ENCODE results near the gene TUBA8. TPM values are rescaled to one million over a fixed set of nuclear protein-coding genes. Genes with fewer than 3 reads are reported as not detected.
A peak's percentile ranks its signal among the peaks of the same experiment; 100 is the strongest.

TUBA8 gene
- total and polyA plus RNA-seq, 2 donors (not counting 3 experiments of a cell fraction or from before 2014, with no cell fraction given) = 6.9 to 8.9 TPM

GRCh38 chr22:18077639-18078328, 32.8 kb upstream of the TUBA8 start, which contains the start of gene PEX26:
Gene PEX26, plus strand, starts transcription at chr22:18077990. Its CDS starts 387 bp downstream, at chr22:18078377.
- peaks cover 37% of the 10 kb centered on the region for H3K79me2 ChIP-seq (ENCODE audit: control insufficient read depth, insufficient read depth, low read length)
- H3K27ac ChIP-seq (ENCODE audit: insufficient read depth, low read depth, low read length) = peak within 1 kb of the TSS; percentile 56
- intact Hi-C loops (cut with micrococcal nuclease) (loop anchor here (2.0 to 10.0 kb wide), 4 partner anchors 53 to 519 kb away; partner anchors contain the start of genes BCL2L13 and MICAL3), dilution Hi-C loops (cut with MboI; ENCODE audit: extremely low pct_ligation_motif_present, low sequenced_read_pairs) (no loop called here)
- DNase-seq (ENCODE audit: low read depth, low spot score) (peak; percentile 93), FAIRE-seq (peak; percentile 93)
- no peaks in the 10 kb centered on the region for H3K27me3 ChIP-seq (ENCODE audit: control insufficient read depth in 2 of 2, insufficient read depth in 2 of 2, low read length in 2 of 2)
- H3K4me2 ChIP-seq (ENCODE audit: insufficient read depth, low read length) = peak within 1 kb of the TSS; percentile 98
- H3K9me3 ChIP-seq (replicated peaks; ENCODE audit: control insufficient read depth, insufficient read depth, low read length) = no peaks in the 10 kb centered on the region
- peak within 1 kb of the TSS; percentile 83 to 90 (median 86) for H3K4me3 ChIP-seq (replicated peaks in 1 of 3; ENCODE audit: insufficient read depth in 1 of 3, low read depth in 1 of 3, low read length in 3 of 3)
- no TSS peak for BruUV-seq (replicated peaks)
- peaks cover 21% of the 10 kb centered on the region for H3K4me1 ChIP-seq (ENCODE audit: control insufficient read depth, extremely low read depth, insufficient read depth, low read length)
- H3K36me3 ChIP-seq (ENCODE audit: control insufficient read depth in 2 of 2, extremely low read depth in 1 of 2, insufficient read depth in 2 of 2, low read length in 2 of 2) = peaks cover 3 to 8% of the 10 kb centered on the region in 2 experiments
- ChIA-PET POLR2A (interaction anchor here (0.5 kb wide), 1 partner anchor 56 kb away, joined by 3 read pairs; no protein-coding TSS in a partner anchor), CTCF (interaction anchor here (0.6 to 8.5 kb wide), 18 partner anchors 12 to 519 kb away, joined by 3 to 385 read pairs (median 3); partner anchors contain the start of gene USP18)
- no peaks in the 10 kb centered on the region for H3K9me1 ChIP-seq (replicated peaks; ENCODE audit: control insufficient read depth, extremely low read depth, insufficient read depth, low read length)
- no peaks in the 10 kb centered on the region for H4K20me1 ChIP-seq (replicated peaks; ENCODE audit: control insufficient read depth, extremely low read depth, insufficient read depth, low read length)
- TF ChIP-seq FOS (IDR thresholded peaks at IDR 0.05; ENCODE audit: borderline replicate concordance, insufficient read depth, low read length) = no peak
- peak; percentile 22 for TF ChIP-seq POLR2AphosphoS5 (IDR thresholded peaks at IDR 0.05; ENCODE audit: insufficient read depth, low read depth, low read length)
- TF ChIP-seq MAX (IDR thresholded peaks at IDR 0.05; ENCODE audit: insufficient read depth, insufficient read length) = peak; percentile 13
- H2AFZ ChIP-seq (ENCODE audit: low read depth, low read length) = peak within 1 kb of the TSS; percentile 95
- peak within 1 kb of the TSS; percentile 92 for H3K9ac ChIP-seq (replicated peaks; ENCODE audit: extremely low read depth, insufficient read depth, low read length)

GRCh38 chr22:18078329-18079041, 32.1 kb upstream of the TUBA8 start:
- Histone ChIP-seq H2AFZ (ENCODE audit: low read depth, low read length) (peak overlapping the region; percentile 95), H3K4me1 (ENCODE audit: control insufficient read depth, extremely low read depth, insufficient read depth, low read length) (peaks cover 21% of the 10 kb centered on the region), H4K20me1 (replicated peaks; ENCODE audit: control insufficient read depth, extremely low read depth, insufficient read depth, low read length) (no peaks in the 10 kb centered on the region), H3K79me2 (ENCODE audit: control insufficient read depth, insufficient read depth, low read length) (peaks cover 41% of the 10 kb centered on the region), H3K27me3 (ENCODE audit: control insufficient read depth in 2 of 2, insufficient read depth in 2 of 2, low read length in 2 of 2) (no peaks in the 10 kb centered on the region), H3K4me2 (ENCODE audit: insufficient read depth, low read length) (peak overlapping the region; percentile 98), H3K27ac (ENCODE audit: insufficient read depth, low read depth, low read length) (peak overlapping the region; percentile 56), H3K9ac (replicated peaks; ENCODE audit: extremely low read depth, insufficient read depth, low read length) (peak overlapping the region; percentile 92), H3K4me3 (replicated peaks in 1 of 3; ENCODE audit: insufficient read depth in 1 of 3, low read depth in 1 of 3, low read length in 3 of 3) (peak overlapping the region; percentile 83 to 90 (median 86)), H3K9me1 (replicated peaks; ENCODE audit: control insufficient read depth, extremely low read depth, insufficient read depth, low read length) (no peaks in the 10 kb centered on the region), H3K36me3 (ENCODE audit: control insufficient read depth in 2 of 2, extremely low read depth in 1 of 2, insufficient read depth in 2 of 2, low read length in 2 of 2) (peaks cover 7 to 10% of the 10 kb centered on the region in 2 experiments), H3K9me3 (replicated peaks; ENCODE audit: control insufficient read depth, insufficient read depth, low read length) (no peaks in the 10 kb centered on the region)
- peak; percentile 26 for DNase-seq (ENCODE audit: low read depth, low spot score)
- intact Hi-C loops (cut with micrococcal nuclease) = loop anchor here (10.0 kb wide), 1 partner anchor 444 kb away; the partner anchor contains the start of gene BCL2L13
- TF ChIP-seq CTCF (IDR thresholded peaks at IDR 0.05; ENCODE audit: extremely low read depth in 1 of 2, insufficient read depth in 1 of 2, low read depth in 1 of 2, low read length in 2 of 2) (peak; percentile 12 to 20), EZH2 (IDR thresholded peaks at IDR 0.05; ENCODE audit: borderline replicate concordance, low read depth, low read length, severe bottlenecking) (no peak), JUN (IDR thresholded peaks at IDR 0.05; ENCODE audit: borderline replicate concordance, insufficient read depth, insufficient read length, low read depth) (no peak), FOS (IDR thresholded peaks at IDR 0.05; ENCODE audit: borderline replicate concordance, insufficient read depth, low read length) (no peak), GATA2 (IDR thresholded peaks at IDR 0.05; ENCODE audit: insufficient read depth, insufficient read length, low read depth, low read length) (no peak)
- POLR2A ChIA-PET = interaction anchor here (0.5 kb wide), 1 partner anchor 55 kb away, joined by 3 read pairs; no protein-coding TSS in a partner anchor
- CTCF ChIA-PET = interaction anchor here (0.6 to 8.5 kb wide), 21 partner anchors 10 to 520 kb away, joined by 3 to 385 read pairs (median 4); partner anchors contain the start of gene USP18
- peak; percentile 15 for FAIRE-seq
- dilution Hi-C loops (cut with MboI; ENCODE audit: extremely low pct_ligation_motif_present, low sequenced_read_pairs) = no loop called here
- TSS peak; percentile 47 for BruUV-seq (replicated peaks)
